ENCODE data around the gene CHSY3.

DNA sequence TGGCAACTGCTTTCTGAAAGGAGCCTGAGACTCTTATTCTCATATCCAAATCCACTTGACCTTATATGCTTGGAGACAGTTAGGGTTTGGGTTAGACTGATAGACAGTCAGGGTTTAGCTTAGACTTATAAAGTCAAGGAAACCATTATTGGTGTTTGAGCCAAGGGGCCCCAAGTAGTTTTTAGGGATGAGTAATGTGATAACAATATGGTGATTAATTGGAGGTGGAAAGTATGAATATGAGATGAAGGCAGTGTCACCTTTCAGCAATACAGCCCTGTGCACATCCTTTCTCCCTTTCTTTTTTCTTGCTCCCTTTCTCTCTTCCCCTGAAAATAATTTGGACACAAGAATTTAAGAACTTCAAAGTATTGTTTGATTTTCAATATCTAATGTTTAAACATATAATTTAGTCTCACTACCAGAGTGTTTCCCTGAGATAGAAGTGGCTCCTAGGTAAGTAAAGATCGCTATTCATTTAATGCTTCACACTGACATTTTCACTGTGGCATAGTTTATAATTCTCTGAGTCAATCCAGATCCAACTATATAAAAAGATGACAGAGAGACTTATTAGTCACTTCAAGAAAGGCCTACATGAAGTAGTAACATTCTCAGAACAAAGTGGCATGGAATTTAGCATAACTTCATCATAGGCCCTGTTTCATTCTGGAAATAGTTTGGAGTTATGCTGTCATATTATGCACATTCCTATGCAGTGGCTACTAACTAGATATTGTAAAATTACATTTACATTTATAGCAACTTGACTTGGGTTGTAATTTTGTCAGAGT is 200.8 kb downstream of the CHSY3 start:
- TF ChIP-seq CTCF (IDR thresholded peaks at IDR 0.05) (no peak), POLR2A (IDR thresholded peaks at IDR 0.05) (no peak)
